Left kidney (tissue), 8 donors: Measurements from ENCODE around the gene ADGRL2. TPM values are rescaled to one million over a fixed set of nuclear protein-coding genes. Genes with fewer than 3 reads are reported as not detected.
A peak's percentile ranks its signal among the peaks of the same experiment; 100 is the strongest.

Source experiments
- DNase-seq: peaks from one replicate; pipeline ENCODE4 v3.0.0-alpha.2; 2013
- long read RNA-seq, 8 donors: transcript quantifications; one replicate each; lab custom pipeline, GENCODE V29; 2026
- polyA plus RNA-seq: library from polyadenylated mRNA; unstranded; fragments of 120-200 nt; gene quantifications from one replicate; pipeline ENCODE4 v1.2.1, GENCODE V29; 2013; ENCODE audit not compliant: insufficient read length

ADGRL2 gene
- 180 TPM for polyA plus RNA-seq
- long read RNA-seq, donor 1, partial matches to known transcripts, result 24 of 24 reads
- long read RNA-seq, donor 1, other reads (novel, unspliced or antisense), result 0 of 24 reads
- long read RNA-seq, donor 2, partial matches to known transcripts, result 20 of 21 reads
- long read RNA-seq, donor 2, other reads (novel, unspliced or antisense), result 0 of 21 reads
- long read RNA-seq, donor 3, full-length matches to known transcripts, result 1 of 34 reads
- long read RNA-seq, donor 3, partial matches to known transcripts, result 26 of 34 reads
- long read RNA-seq, donor 3, other reads (novel, unspliced or antisense), result 7 of 34 reads
- long read RNA-seq, donor 4, partial matches to known transcripts, result 0 of 1 reads
- long read RNA-seq, donor 4, other reads (novel, unspliced or antisense), result 0 of 1 reads
- long read RNA-seq, donor 5, partial matches to known transcripts, result 6 of 12 reads
- long read RNA-seq, donor 5, other reads (novel, unspliced or antisense), result 5 of 12 reads
- long read RNA-seq, donor 6, partial matches to known transcripts, result 48 of 57 reads
- long read RNA-seq, donor 6, other reads (novel, unspliced or antisense), result 8 of 57 reads
- long read RNA-seq, donor 7, partial matches to known transcripts, result 22 of 26 reads
- long read RNA-seq, donor 7, other reads (novel, unspliced or antisense), result 0 of 26 reads
- long read RNA-seq, donor 8, partial matches to known transcripts, result 0 of 1 reads
- long read RNA-seq, donor 8, other reads (novel, unspliced or antisense), result 0 of 1 reads

- DNase-seq, result peak; percentile 93
These were observed at the start of gene ADGRL2 for GRCh38 chr1:81800695-81801650. ADGRL2 (plus strand) TSS chr1:81800934; CDS start chr1:81836985, 36,051 bp downstream.

- no peak for DNase-seq
These were observed 47.9 kb upstream of the ADGRL2 start for GRCh38 chr1:81752840-81753239.

GRCh38 chr1:81754424-81754823, 46.3 kb upstream of the ADGRL2 start:
- no peak for DNase-seq

GRCh38 chr1:81756872-81757271, 43.9 kb upstream of the ADGRL2 start:
- DNase-seq, result no peak

GRCh38 chr1:81757398-81758020, 43.2 kb upstream of the ADGRL2 start:
- DNase-seq, result no peak

- DNase-seq, result no peak
These were observed 42.6 kb upstream of the ADGRL2 start for GRCh38 chr1:81758181-81758580.

- peak; percentile 11 for DNase-seq
These were observed 40.1 kb upstream of the ADGRL2 start for GRCh38 chr1:81760477-81761097.

GRCh38 chr1:81775510-81775909, 25.2 kb upstream of the ADGRL2 start:
- DNase-seq, result no peak

- DNase-seq, result no peak
These were observed 19.9 kb upstream of the ADGRL2 start for GRCh38 chr1:81780705-81781454.

GRCh38 chr1:81781749-81782148, 19.0 kb upstream of the ADGRL2 start:
- DNase-seq, result no peak

- DNase-seq, result no peak
These were observed 8.6 kb upstream of the ADGRL2 start for GRCh38 chr1:81792184-81792583.

- DNase-seq, result no peak
These were observed 3.0 kb upstream of the ADGRL2 start for GRCh38 chr1:81797701-81798100.

- DNase-seq, result peak; percentile 88
These were observed 617 bp upstream of the ADGRL2 start for GRCh38 chr1:81799939-81800694.

GRCh38 chr1:81801651-81802456, 1.1 kb downstream of the ADGRL2 start:
- no peak for DNase-seq

GRCh38 chr1:81802457-81802706, 1.6 kb downstream of the ADGRL2 start:
- no peak for DNase-seq

- DNase-seq, result peak; percentile 77
These were observed 2.1 kb downstream of the ADGRL2 start for GRCh38 chr1:81802707-81803430.

- DNase-seq, result peak; percentile 58
These were observed 2.8 kb downstream of the ADGRL2 start for GRCh38 chr1:81803431-81804110.

GRCh38 chr1:81804312-81804711, 3.6 kb downstream of the ADGRL2 start:
- no peak for DNase-seq
